Stimulated activated CD4-positive, alpha-beta T cell treated with anti-CD3 and anti-CD28 coated beads, Interleukin-4, amount 100 ng/mL, for 4 hours (primary cell): ENCODE results near the gene AGAP3.

Experiments used
- DNase-seq, 2 experiments: peaks; one replicate each; pipeline ENCODE4 v3.0.0-alpha.2; 2020

Gene AGAP3

DNA sequence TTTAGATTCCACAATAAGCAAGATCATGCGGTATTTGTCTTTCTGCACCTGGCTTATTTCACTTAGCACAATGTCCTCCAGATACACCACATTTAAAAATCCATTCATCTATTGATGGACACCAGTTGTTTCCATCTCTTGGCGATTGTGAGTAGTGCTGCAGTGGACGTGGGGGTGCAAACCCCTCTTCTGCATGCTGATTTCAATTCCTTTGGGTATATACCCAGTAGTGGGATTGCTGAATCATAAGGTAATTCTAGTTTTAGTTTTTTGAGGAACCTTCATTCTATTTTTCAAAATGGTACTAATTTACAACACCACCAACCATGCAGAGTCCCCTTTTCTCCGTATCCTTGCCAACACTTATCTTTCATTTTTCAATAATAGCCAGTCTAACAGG is 102.8 kb downstream of the AGAP3 start:
- no peak for DNase-seq

DNA sequence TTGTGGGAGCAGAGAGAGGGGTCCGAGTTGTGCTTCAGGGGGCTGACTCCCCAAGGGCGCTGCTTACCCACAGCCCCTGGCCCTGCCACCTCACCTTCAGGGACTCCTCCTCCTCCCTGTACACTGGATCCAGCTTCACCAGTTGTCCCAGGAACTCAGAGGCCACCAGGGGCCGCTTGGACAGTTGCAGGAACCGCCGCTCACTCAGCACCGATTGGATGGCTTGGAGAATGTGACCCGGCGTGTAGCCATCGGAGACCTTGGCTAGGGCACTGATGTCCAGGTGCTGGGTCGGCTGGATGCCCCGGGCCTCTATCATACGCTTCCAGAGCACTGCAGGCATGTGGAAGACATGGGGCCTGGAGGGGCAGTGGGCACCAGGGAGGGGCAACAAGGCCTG is 105.3 kb downstream of the AGAP3 start:
- no peak for DNase-seq

- no peak for DNase-seq
Observed at GRCh38 chr7:151192002-151192539, 105.8 kb downstream of the AGAP3 start.

DNA sequence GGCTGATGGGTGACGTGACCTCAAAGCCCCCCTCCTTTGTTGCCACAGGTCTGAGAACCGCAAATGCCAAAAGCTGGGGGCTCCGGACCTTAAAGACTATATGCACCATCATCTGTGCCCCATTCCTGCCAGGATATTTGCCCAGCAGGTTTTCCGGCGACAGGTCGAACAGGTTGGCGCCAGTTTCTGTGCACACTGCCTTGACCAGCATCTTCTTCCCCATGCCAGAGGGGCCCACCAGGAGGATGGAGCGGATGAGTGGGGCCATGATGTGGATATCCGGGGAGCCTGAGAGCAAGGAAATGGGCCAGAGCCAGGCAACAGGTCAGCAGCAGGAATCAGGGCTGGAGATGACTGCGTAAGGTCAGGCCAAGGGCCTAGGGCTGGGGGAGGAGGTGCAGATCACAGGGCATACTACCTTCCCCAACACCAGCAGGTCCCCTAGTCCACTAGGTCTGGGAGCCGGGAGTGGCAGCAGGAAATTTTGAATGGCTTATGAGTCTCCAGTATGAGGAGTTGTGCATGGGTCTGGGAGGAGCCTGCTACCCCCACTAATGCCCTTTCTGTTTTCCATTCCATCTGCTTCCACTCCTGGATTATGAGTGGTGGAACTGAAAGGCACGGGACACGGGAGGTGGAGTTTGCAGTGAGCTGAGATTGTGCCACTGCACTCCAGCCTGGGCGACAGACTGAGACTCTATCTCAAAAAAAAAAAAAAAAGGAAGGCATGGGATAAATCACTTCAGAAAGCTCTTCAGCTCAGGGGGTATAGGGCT is 107.1 kb downstream of the AGAP3 start:
- no peak for DNase-seq
